Measurements from ENCODE around the gene ITGA8. TPM values are rescaled to one million over a fixed set of nuclear protein-coding genes. Genes with fewer than 3 reads are reported as not detected.

The ITGA8 gene
- total and polyA plus RNA-seq, 11 donors, result 0.50 to 4.3 (median 1.5) TPM

DNA sequence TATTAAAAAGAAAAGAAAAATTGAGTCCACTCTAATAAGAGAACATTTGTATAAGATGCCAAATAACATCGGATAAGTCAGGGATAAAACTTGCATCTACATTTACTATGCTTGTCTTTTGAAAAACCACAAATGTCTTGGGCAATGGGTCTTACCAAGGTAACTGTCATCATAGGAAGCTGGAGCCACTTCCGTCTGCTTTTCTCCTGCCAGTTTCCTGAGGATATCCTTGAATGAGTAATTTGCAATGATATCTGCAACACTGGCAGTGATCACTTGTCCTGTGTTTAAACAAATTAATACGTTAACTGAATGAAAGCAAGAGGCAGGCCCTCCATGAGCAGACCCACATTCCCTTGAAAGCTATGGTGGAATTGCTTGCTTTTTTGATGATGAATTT lies 47.3 kb downstream of the ITGA8 start:
- intact Hi-C loops (cut with DNase I), result no loop called here
- no peaks in the 10 kb centered on the region for H3K4me1 ChIP-seq
- DNase-seq (no peak), ATAC-seq (no peak)
- H3K27me3 ChIP-seq, result no peaks in the 10 kb centered on the region
- 65 to 83% (median 72%) methylated on average over 3 of the region's 3 CpGs for WGBS, 4 donors
- no peaks in the 10 kb centered on the region for H3K9me3 ChIP-seq
- peaks cover 0 to 11% (median 0%) of the 10 kb centered on the region in 9 donors for H3K36me3 ChIP-seq
- H3K4me3 ChIP-seq, result no peak overlapping the region
- no peak for TF ChIP-seq POLR2A (IDR thresholded peaks at IDR 0.05)
- TF ChIP-seq, protein P1, sequence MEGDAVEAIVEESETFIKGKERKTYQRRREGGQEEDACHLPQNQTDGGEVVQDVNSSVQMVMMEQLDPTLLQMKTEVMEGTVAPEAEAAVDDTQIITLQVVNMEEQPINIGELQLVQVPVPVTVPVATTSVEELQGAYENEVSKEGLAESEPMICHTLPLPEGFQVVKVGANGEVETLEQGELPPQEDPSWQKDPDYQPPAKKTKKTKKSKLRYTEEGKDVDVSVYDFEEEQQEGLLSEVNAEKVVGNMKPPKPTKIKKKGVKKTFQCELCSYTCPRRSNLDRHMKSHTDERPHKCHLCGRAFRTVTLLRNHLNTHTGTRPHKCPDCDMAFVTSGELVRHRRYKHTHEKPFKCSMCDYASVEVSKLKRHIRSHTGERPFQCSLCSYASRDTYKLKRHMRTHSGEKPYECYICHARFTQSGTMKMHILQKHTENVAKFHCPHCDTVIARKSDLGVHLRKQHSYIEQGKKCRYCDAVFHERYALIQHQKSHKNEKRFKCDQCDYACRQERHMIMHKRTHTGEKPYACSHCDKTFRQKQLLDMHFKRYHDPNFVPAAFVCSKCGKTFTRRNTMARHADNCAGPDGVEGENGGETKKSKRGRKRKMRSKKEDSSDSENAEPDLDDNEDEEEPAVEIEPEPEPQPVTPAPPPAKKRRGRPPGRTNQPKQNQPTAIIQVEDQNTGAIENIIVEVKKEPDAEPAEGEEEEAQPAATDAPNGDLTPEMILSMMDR (IDR thresholded peaks at IDR 0.05), result no peak
- no peak overlapping the region for H3K27ac ChIP-seq

DNA sequence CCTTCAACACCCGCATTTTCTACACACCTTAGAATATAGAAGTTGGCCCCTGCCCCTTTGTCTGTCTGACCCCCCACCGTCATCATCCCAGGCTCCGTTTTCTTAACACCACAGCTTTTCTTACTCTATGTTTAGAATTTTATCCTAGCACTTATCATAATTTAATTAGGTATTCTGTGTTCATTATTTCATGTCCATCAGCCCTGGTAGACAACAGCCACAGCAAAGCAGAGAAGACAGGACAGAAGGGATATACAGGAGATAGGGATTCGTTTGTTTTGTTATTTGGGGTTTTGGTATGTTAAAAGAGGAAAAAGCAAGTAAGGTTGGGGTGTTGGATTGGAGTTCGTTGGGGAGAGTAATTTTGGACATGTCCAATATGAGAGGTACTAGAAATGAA lies 48.8 kb downstream of the ITGA8 start:
- ATAC-seq (no peak), DNase-seq (no peak)
- TF ChIP-seq POLR2A (IDR thresholded peaks at IDR 0.05), result no peak
- TF ChIP-seq, protein P1 (IDR thresholded peaks at IDR 0.05), result no peak
- Histone ChIP-seq H3K36me3 (peaks cover 0 to 11% (median 0%) of the 10 kb centered on the region in 9 donors), H3K9me3 (no peaks in the 10 kb centered on the region), H3K27me3 (no peaks in the 10 kb centered on the region), H3K27ac (no peak overlapping the region), H3K4me1 (no peaks in the 10 kb centered on the region), H3K4me3 (no peak overlapping the region)
- WGBS, 4 donors, result 72 to 93% (median 85%) methylated on average over 5 of the region's 5 CpGs
- intact Hi-C loops (cut with DNase I), result no loop called here

DNA sequence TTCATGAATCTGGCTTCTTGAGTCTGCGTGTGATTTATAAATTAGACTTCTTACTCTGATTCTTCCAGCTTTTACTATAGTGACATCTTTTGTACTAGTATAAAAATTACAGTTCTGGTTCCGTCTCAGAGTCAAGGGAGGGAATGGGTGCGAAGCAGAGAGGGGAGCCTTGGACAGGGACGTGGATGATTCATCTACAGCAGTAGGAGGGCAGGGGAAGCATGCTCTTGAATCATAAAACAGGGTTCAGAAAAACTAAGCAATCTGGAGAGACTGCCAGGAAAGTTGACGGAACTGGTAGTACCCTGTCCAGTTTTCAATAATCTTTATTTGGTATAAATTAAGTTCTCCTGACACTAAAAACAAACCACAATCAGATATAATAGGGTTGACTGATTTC lies 58.1 kb downstream of the ITGA8 start:
- WGBS, 4 donors, result 86 to 90% (median 87%) methylated on average over 5 of the region's 5 CpGs
- no peak for TF ChIP-seq POLR2A (IDR thresholded peaks at IDR 0.05)
- TF ChIP-seq, protein P1 (IDR thresholded peaks at IDR 0.05), result no peak
- no peak for DNase-seq
- no peaks in the 10 kb centered on the region for H3K4me1 ChIP-seq
- H3K4me3 ChIP-seq, result no peak overlapping the region
- ATAC-seq, result no peak
- no peaks in the 10 kb centered on the region for H3K9me3 ChIP-seq
- intact Hi-C loops (cut with DNase I), result no loop called here
- H3K27me3 ChIP-seq, result no peaks in the 10 kb centered on the region
- H3K27ac ChIP-seq, result no peak overlapping the region
- no peaks in the 10 kb centered on the region for H3K36me3 ChIP-seq

DNA sequence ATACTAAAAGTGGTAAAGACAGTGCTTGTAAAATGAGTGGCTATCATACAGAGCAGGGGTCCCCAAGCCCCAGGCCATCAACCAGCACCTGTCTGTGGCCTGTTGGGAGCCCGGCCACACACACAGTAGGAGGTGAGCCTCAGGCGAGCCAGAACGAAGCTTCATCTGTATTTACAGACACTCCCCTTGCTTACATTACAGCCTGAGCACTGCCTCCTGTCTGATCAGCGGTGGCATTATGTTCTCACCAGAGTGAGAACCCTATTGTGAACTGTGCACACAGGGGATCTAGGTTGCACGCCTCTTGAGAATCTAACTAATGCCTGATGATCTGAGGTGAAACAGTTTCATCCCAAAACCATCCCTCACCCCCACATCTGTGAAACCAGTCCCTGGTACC lies 58.7 kb downstream of the ITGA8 start:
- H3K9me3 ChIP-seq, result no peaks in the 10 kb centered on the region
- H3K4me3 ChIP-seq, result no peak overlapping the region
- no peaks in the 10 kb centered on the region for H3K27me3 ChIP-seq
- 56 to 74% (median 68%) methylated on average over 5 of the region's 5 CpGs for WGBS, 4 donors
- DNase-seq, result no peak
- TF ChIP-seq POLR2A (IDR thresholded peaks at IDR 0.05), result no peak
- TF ChIP-seq, protein P1 (IDR thresholded peaks at IDR 0.05), result no peak
- no peak for ATAC-seq
- no peak overlapping the region for H3K27ac ChIP-seq
- no peaks in the 10 kb centered on the region for H3K36me3 ChIP-seq
- intact Hi-C loops (cut with DNase I), result no loop called here
- H3K4me1 ChIP-seq, result no peaks in the 10 kb centered on the region

Data from heart left ventricle (tissue), 16 donors.